GM19372 (cell line): ENCODE results near the gene SNTG2.

Source experiments
- ATAC-seq: cut with Tn5 transposase; IDR thresholded peaks from one replicate; pipeline ENCODE4 v1.9.1; 2021; ENCODE audit warnings: mild to moderate bottlenecking, low read depth, moderate library complexity; ENCODE audit not compliant: unreplicated experiment

Gene SNTG2

DNA sequence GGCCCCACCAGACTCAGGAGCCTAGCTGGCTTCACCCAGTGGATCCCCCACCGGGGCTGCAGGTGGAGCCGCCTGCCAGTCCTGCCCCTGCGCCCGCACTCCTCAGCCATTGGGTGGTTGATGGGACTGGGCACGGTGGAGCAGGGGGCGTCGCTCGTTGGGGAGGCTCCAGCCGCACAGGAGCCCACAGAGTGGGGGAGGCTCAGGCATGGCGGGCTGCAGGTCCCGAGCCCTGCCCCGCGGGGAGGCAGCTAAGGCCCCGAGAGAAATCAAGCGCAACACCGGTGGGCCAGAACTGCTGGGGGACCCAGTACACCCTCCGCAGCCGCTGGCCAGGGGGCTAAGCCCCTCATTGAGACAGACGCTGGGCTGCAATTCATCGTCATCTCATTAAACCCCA, 184.0 kb downstream of the SNTG2 start:
- no peak for ATAC-seq

DNA sequence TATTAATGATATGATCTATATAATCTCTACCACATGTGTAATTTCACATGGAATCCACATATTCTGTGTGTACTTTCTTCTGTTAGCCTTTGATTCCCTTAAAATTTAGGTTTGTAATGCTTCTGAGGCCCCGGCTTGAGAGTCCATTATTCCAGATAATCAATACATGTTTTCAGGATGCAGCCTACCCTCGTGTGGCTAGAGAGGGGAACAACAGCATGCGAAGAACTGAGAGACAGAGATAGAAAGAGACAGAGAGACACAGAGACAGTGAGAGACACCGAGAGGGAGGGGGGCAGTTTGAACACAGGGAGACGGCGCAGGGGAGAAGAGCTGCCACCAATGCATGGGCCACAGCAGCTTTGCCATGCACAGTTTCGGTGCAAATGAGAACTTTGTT, 185.4 kb downstream of the SNTG2 start:
- no peak for ATAC-seq

DNA sequence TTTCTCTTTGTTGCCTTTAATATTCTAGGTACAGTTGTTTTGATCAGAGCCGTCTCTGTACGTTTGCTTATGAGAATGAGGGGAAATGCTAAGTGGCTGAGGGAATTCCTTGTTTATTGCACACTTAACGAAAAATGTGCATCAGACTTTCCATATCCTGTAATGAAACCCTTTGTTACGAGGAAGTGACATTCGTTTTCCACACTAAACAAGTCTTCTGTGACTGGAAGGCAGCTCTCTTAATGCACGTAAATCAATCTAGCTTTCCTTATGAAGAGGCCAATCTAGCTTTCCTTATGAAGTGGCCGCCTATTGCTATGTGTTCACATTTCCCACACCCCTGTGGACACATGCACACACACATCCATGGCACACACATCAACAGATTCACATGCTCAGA, 186.2 kb downstream of the SNTG2 start:
- no peak for ATAC-seq

DNA sequence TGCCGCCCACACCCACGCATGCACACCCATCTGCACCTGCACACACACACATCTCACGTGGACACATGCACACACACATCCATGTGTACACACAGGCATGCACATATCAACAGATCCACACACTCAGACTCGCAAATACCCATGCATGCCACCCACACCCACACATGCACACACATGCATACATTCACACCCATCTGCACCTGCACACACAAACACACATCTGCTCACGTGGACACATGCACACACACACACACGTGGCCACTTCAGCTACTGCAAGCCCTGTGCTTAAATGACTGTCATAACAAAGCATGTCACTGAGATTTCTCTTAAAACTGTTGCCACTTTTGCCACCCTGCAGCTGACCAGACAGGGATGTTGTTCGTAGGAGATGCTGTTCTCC, 186.6 kb downstream of the SNTG2 start:
- no peak for ATAC-seq

DNA sequence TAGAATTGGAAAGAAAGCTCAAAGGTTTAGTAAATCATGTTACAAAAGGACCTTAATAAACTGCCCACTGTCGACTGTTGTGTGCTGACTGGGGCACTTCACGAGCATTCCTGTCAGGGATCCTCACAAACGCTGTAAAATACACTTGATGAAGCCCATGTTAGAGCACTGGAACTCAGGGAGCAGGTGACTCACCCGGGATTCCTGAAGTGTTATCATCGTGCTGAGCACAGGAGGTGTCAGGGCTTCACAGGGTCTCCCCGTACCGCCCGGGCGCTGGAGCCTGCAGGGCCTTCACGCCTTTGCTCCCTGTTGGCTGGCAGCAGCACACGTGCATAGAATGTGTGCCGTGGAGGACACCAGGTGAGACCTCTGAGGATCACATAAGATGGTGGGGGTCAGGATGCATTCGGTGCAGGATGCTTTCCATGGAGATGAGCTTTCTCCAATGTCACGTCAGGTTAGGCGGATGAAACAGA, 187.3 kb downstream of the SNTG2 start:
- no peak for ATAC-seq

- ATAC-seq, result no peak
These were observed 189.8 kb downstream of the SNTG2 start for GRCh38 chr2:1140389-1141003.

DNA sequence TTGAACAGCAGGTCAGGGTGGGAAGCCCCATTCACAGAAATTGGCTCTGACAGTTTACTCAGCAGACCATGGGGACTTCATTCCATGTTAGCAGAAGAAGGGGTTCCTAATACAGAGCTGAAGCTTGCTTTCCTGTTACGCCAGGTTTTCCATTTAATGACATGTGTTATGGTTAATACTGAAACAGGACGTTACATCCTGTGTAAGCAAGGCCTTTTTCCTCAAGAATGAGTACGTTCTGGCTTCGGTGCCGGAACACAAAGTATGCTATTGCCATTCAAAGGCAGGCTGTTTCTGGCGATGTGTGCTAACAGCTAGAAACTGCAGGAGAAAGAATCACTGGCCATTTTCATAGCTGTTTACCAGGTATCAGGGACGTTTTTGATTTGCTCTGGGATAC, 190.4 kb downstream of the SNTG2 start:
- no peak for ATAC-seq

- ATAC-seq, result no peak
These were observed 192.5 kb downstream of the SNTG2 start for GRCh38 chr2:1143129-1143528.

DNA sequence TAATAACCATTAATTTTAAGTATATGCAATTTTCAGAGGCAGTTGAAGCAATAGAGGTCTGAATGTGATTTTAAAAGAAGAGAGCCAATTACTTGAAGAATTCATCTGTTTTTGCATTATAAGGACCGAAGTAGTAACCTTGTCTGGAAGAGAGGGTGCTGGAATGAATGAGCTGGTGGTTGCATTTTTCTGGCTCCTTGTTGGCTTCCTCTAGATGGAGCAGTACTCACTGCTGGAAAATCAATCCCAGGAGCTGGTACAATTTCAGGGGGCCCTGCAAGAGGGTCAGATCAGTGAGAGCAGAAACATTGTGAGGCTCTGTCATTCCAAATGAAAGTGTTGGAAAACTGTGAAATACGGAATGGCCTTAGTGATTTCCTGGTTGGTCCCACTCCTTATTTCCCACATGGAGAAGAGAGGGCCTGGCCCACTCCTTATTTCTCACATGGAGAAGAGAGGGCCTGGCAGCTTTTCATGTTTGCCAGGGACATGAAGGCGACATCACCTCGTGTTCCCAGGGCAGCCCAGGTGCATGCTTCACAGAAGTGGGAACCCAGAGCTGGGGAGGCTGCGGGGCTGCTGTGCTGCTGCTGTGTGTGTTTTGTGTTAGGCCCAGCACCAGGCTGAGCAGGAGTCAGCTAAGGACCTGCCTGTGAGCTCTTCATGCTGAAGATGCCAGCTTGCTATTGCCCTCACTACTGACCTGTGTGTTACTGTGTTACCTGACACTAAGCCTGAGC, 197.4 kb downstream of the SNTG2 start:
- ATAC-seq, result no peak

- no peak for ATAC-seq
These were observed 200.3 kb downstream of the SNTG2 start for GRCh38 chr2:1150724-1151511.

DNA sequence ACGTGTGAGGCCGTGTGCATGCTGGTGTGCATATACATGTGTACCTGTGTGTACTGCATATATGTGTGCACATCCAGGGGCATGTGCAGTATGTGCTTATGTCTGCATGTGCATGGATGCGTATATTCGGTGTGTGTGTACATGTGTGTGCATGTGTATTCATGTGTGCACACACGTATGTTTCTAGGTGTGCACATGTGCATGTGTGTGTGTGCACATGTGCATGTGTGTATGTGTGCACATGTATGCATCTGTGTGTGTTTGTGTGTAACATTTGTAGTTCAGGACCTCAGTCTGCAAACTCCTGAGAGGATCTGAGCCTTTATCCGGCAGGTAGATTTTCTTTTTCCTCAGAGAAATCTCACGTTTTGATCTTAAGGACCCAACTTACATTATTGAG, 201.7 kb downstream of the SNTG2 start:
- ATAC-seq, result no peak

- ATAC-seq, result no peak
These were observed 203.3 kb downstream of the SNTG2 start for GRCh38 chr2:1153920-1154319.

DNA sequence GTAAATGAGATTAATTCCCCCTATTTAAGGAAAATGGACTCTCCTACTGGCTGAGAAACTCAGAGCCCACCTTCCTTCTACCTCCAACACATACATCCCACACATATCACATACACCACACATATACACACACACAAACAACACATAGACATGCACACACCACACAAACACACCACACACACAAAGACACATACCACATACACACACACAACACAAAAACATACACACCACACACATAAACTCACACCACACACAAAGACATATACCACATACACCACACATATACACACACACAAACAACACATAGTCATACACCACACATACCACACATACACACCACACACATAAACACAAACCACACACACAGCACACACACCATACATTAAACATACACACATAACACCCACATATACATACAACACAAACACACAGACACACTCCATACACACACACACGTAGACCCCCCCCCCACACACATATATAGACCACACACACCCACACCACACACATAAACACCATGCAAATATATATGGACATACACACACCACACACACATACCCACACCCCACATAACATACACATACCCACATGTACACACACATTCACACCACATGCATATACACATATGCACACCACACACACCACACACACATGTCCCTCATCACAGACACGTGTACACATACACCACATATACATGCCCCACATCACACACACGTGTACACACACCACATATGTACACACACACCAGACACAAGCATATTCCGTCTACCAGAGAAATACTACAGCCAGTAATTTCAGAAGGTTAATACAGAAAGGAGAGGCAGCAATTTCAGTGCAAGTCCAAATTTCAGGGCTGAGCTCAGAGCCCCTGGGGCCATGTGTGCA, 204.3 kb downstream of the SNTG2 start:
- ATAC-seq, result no peak

GRCh38 chr2:1156059-1156458, 205.4 kb downstream of the SNTG2 start:
- no peak for ATAC-seq

DNA sequence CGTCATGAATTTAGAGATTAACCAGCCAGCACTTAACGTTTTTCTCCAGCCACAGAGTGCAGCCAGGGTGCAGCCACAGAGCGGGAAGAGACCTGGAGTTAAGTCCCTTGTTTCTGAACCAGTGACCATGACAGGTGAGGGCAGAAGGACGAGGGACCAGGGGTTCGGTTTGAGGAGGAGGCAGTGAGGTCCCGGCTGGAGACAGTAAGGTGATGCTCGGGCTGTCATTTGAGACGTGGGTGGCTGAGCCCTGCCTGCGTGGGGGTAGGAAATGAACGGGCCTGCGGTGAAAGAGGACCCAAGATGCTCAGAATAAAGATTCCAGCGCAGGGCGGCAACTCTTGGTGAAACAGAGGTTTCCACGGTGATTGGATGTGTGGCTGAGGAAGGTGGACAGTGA, 205.9 kb downstream of the SNTG2 start:
- no peak for ATAC-seq

GRCh38 chr2:1157107-1157506, 206.5 kb downstream of the SNTG2 start:
- no peak for ATAC-seq

- no peak for ATAC-seq
These were observed 208.4 kb downstream of the SNTG2 start for GRCh38 chr2:1159013-1159412.

DNA sequence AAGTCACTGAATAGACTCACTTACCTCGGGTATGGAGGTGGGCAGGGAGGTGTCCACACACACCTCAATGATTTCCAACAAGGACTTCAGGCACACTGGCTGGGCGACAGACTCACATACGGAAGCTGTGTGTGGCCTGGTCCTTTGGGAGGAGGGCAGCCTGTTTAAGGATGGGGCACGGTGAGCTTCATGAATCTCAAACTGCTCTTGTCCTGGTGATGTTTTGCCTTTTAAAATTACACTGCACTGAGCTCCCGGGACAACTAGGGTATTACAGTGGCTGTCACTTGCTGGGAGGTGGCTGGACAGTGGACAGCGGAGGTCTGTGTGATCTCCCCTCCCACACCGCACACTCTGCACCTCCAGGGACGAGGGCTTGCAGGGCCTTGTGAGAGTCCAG, 211.6 kb downstream of the SNTG2 start:
- ATAC-seq, result no peak

- ATAC-seq, result no peak
These were observed 212.3 kb downstream of the SNTG2 start for GRCh38 chr2:1162768-1163584.

DNA sequence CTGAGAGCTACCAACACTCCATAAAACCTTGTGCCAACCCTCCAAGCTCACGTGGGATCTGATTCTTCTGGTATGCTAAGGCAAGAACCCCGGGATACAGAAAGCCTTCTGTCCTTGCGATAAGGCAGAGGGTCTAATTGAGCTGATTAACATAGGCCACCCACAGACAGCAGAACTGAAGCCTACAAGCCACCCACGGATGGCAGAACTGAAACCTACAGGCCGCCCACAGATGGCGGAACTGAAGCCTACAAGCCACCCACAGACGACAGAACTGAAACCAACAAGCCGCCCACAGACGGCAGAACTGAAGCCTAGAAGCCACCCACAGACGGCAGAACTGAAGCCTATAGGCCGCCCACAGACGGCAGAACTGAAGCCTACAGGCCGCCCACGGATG, 216.3 kb downstream of the SNTG2 start:
- no peak for ATAC-seq
